ENCODE measurements around the gene NCOA7. TPM values are rescaled to one million over a fixed set of nuclear protein-coding genes. Genes with fewer than 3 reads are reported as not detected.

The NCOA7 gene
- total and polyA plus RNA-seq, 9 of the 15 experiments (the other 6 are each of a cell fraction or from before 2014, with no cell fraction given), result 5.8 to 14.6 (median 9.3) TPM

GRCh38 chr6:125923366-125923877, 132.7 kb downstream of the NCOA7 start (continued):
- TF ChIP-seq ZNF586 (CRISPR knock-in tag; conservative IDR thresholded peaks at IDR 0.05), result no peak
- no peak for TF ChIP-seq KLF6 (CRISPR knock-in tag; IDR thresholded peaks at IDR 0.05; ENCODE audit: borderline replicate concordance)
- TF ChIP-seq CHCHD3 (CRISPR knock-in tag; IDR thresholded peaks at IDR 0.05), result no peak
- TF ChIP-seq CTCF (IDR thresholded peaks at IDR 0.05 in 2 of 3, conservative IDR thresholded peaks at IDR 0.05 in 1 of 3; ENCODE audit: insufficient read depth in 2 of 3, low read depth in 1 of 3, low read length in 3 of 3), result no peak
- no peak for TF ChIP-seq ZNF561 (CRISPR knock-in tag; conservative IDR thresholded peaks at IDR 0.05)
- TF ChIP-seq PHF21A (IDR thresholded peaks at IDR 0.05; ENCODE audit: borderline replicate concordance, low read depth), result no peak
- TF ChIP-seq ZNF197 (CRISPR knock-in tag; IDR thresholded peaks at IDR 0.05; ENCODE audit: low read depth), result peak; percentile 83; the same call in 1 of the 2 replicates
- TF ChIP-seq ZBTB34 (CRISPR knock-in tag; IDR thresholded peaks at IDR 0.05), result no peak
- TF ChIP-seq EP300 (IDR thresholded peaks at IDR 0.05; ENCODE audit: low read length), result peak; percentile 80
- no peak for TF ChIP-seq MXD1 (CRISPR knock-in tag; IDR thresholded peaks at IDR 0.05; ENCODE audit: borderline replicate concordance, poor library complexity, severe bottlenecking)
- no peak for TF ChIP-seq ZFX (CRISPR knock-in tag; IDR thresholded peaks at IDR 0.05)
- no peak for TF ChIP-seq ZNF212 (CRISPR knock-in tag; IDR thresholded peaks at IDR 0.05)
- TF ChIP-seq MTF1 (CRISPR knock-in tag; IDR thresholded peaks at IDR 0.05; ENCODE audit: borderline replicate concordance), result no peak
- peak; percentile 77; the same call in 1 of the 2 replicates for TF ChIP-seq ZNF589 (CRISPR knock-in tag; IDR thresholded peaks at IDR 0.05; ENCODE audit: low read depth)
- peak; percentile 89 for TF ChIP-seq MAFG (tag; conservative IDR thresholded peaks at IDR 0.05)
- peak; percentile 95 for TF ChIP-seq CEBPG (CRISPR knock-in tag; IDR thresholded peaks at IDR 0.05)
- peak; percentile 90 to 94 for TF ChIP-seq CEBPG (tag; conservative IDR thresholded peaks at IDR 0.05 in 1 of 2, IDR thresholded peaks at IDR 0.05 in 1 of 2)
- no peak for TF ChIP-seq ETS2 (tag; IDR thresholded peaks at IDR 0.05; ENCODE audit: borderline replicate concordance, poor library complexity, severe bottlenecking)
- TF ChIP-seq TAF9B (IDR thresholded peaks at IDR 0.05; ENCODE audit: partially characterized antibody), result no peak
- no peak for TF ChIP-seq HNRNPK (IDR thresholded peaks at IDR 0.05; ENCODE audit: low read depth, low read length, poor library complexity, severe bottlenecking)
- TF ChIP-seq ZFP91 (CRISPR knock-in tag; IDR thresholded peaks at IDR 0.05), result no peak
- TF ChIP-seq TBL1XR1 (IDR thresholded peaks at IDR 0.05; ENCODE audit: low read length in 2 of 2), result no peak
- TF ChIP-seq DDX20 (tag; IDR thresholded peaks at IDR 0.05; ENCODE audit: low read depth), result peak; percentile 19; the same call in 1 of the 2 replicates
- no peak for TF ChIP-seq GATAD2A (IDR thresholded peaks at IDR 0.05)
